DND-41 (cell line): ENCODE results near the gene OR52I1.

ENCODE experiments used
- ATAC-seq: fragments of 200-7000 bp; cut with Tn5 transposase; 3 replicates; pipeline ENCODE4 v1.9.1; 2021; ENCODE audit warnings: low read depth; ENCODE audit not compliant: insufficient read depth
- DNase-seq: peaks from one replicate; pipeline ENCODE4 v3.0.0-alpha.2; 2020
- H2AFZ ChIP-seq: 2 replicates; pipeline ENCODE4 v1.6.0; 2012; ENCODE audit warnings: low read depth, low read length
- H3K27ac ChIP-seq: 2 replicates; pipeline ENCODE4 v1.5.1; 2012; ENCODE audit warnings: low read length, inconsistent platforms
- H3K27me3 ChIP-seq: fragments of 200-600 bp; sonication (generic); 2 replicates; pipeline ENCODE4 v1.6.0; 2012; ENCODE audit warnings: low read length, mild to moderate bottlenecking, inconsistent platforms; ENCODE audit not compliant: insufficient read depth, poor library complexity
- H3K36me3 ChIP-seq: 2 replicates; pipeline ENCODE4 v1.5.1; 2012; ENCODE audit warnings: low read length, inconsistent platforms; ENCODE audit not compliant: insufficient read depth
- H3K4me1 ChIP-seq: 2 replicates; pipeline ENCODE4 v1.5.1; 2012; ENCODE audit warnings: mild to moderate bottlenecking, low read length; ENCODE audit not compliant: insufficient read depth
- H3K4me2 ChIP-seq: 2 replicates; pipeline ENCODE4 v1.6.0; 2012; ENCODE audit warnings: mild to moderate bottlenecking, moderate library complexity, low read length, inconsistent platforms; ENCODE audit not compliant: insufficient read depth
- H3K4me3 ChIP-seq, 2 experiments: fragments of 200-600 bp in 1 of 2; shearing (Covaris generic) in 1 of 2; 2 replicates each; pipeline ENCODE4 v1.5.1; 2012 to 2016; ENCODE audit warnings: inconsistent platforms in 2 of 2, low read length in 2 of 2, mild to moderate bottlenecking in 2 of 2, low read depth in 1 of 2, moderate library complexity in 1 of 2
- H3K79me2 ChIP-seq: 2 replicates; pipeline ENCODE4 v1.6.0; 2012; ENCODE audit warnings: low read length, inconsistent platforms; ENCODE audit not compliant: insufficient read depth
- H3K9ac ChIP-seq: 2 replicates; pipeline ENCODE4 v1.6.0; 2012; ENCODE audit warnings: low read depth, mild to moderate bottlenecking, inconsistent platforms, low read length, moderate library complexity
- H3K9me3 ChIP-seq: 2 replicates; pipeline ENCODE4 v1.5.1; 2012; ENCODE audit warnings: low read length, moderate library complexity, mild to moderate bottlenecking, inconsistent platforms; ENCODE audit not compliant: insufficient read depth, severe bottlenecking
- H4K20me1 ChIP-seq: 2 replicates; pipeline ENCODE4 v1.6.0; 2012; ENCODE audit warnings: low read length; ENCODE audit not compliant: insufficient read depth
- EZH2 ChIP-seq: IDR thresholded peaks from 3 replicates; pipeline ENCODE4 v1.6.1; 2012; ENCODE audit warnings: borderline replicate concordance, low read depth, mild to moderate bottlenecking, moderate library complexity, low read length, inconsistent platforms; ENCODE audit not compliant: severe bottlenecking
- TF ChIP-seq, protein P1 (sequence below): IDR thresholded peaks from 2 replicates; pipeline ENCODE4 v1.5.1; 2012; ENCODE audit warnings: borderline replicate concordance, low read length, moderate library complexity, mild to moderate bottlenecking; ENCODE audit not compliant: poor library complexity, severe bottlenecking; ENCODE audit errors: extremely low read depth

OR52I1 gene

DNA sequence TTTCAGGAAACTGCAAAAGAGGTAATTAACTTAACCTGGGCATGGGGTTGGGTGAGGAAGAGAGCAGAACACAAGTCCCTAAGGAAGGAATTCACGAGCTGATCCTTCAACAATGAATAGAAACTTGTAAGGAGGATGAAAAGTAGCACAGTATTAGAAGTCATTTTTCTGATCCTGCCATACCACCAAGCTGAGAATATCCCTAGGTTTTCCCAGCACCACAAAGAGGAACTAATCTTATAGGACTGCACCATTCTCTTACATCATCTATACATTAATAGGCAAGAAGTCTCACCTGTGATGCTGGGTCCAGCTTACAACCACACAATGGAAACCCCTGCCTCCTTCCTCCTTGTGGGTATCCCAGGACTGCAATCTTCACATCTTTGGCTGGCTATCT, at the start of gene OR52I1:
Gene OR52I1, plus strand, starts transcription at position 301 of the 400 bp plus-strand sequence. Its CDS starts 0 bp downstream, at position 301.
- Histone ChIP-seq H3K27me3 (no peaks in the 10 kb centered on the region), H3K27ac (no peak within 1 kb of the TSS), H3K9ac (no peak within 1 kb of the TSS), H2AFZ (no peak within 1 kb of the TSS), H3K4me3 (no peak within 1 kb of the TSS), H4K20me1 (no peaks in the 10 kb centered on the region), H3K4me1 (no peaks in the 10 kb centered on the region), H3K36me3 (peaks cover 2% of the 10 kb centered on the region; the same call in 1 of the 2 replicates), H3K4me2 (no peak within 1 kb of the TSS), H3K79me2 (no peaks in the 10 kb centered on the region), H3K9me3 (no peaks in the 10 kb centered on the region)
- TF ChIP-seq, protein P1, sequence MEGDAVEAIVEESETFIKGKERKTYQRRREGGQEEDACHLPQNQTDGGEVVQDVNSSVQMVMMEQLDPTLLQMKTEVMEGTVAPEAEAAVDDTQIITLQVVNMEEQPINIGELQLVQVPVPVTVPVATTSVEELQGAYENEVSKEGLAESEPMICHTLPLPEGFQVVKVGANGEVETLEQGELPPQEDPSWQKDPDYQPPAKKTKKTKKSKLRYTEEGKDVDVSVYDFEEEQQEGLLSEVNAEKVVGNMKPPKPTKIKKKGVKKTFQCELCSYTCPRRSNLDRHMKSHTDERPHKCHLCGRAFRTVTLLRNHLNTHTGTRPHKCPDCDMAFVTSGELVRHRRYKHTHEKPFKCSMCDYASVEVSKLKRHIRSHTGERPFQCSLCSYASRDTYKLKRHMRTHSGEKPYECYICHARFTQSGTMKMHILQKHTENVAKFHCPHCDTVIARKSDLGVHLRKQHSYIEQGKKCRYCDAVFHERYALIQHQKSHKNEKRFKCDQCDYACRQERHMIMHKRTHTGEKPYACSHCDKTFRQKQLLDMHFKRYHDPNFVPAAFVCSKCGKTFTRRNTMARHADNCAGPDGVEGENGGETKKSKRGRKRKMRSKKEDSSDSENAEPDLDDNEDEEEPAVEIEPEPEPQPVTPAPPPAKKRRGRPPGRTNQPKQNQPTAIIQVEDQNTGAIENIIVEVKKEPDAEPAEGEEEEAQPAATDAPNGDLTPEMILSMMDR: no peak
- TF ChIP-seq EZH2: no peak
- no peak for DNase-seq
- no peak for ATAC-seq

GRCh38 chr11:4544891-4545290, 48.9 kb upstream of the OR52I1 start, which contains the start of gene OR52M1:
Gene OR52M1 (plus strand): TSS chr11:4545191. CDS start chr11:4545191, 0 bp downstream.
- ATAC-seq (no peak), DNase-seq (no peak)
- Histone ChIP-seq H2AFZ (no peak within 1 kb of the TSS), H3K36me3 (no peaks in the 10 kb centered on the region), H3K4me2 (no peak within 1 kb of the TSS), H3K9me3 (no peaks in the 10 kb centered on the region), H4K20me1 (no peaks in the 10 kb centered on the region), H3K9ac (no peak within 1 kb of the TSS), H3K27me3 (peaks cover 8% of the 10 kb centered on the region), H3K4me3 (no peak within 1 kb of the TSS), H3K4me1 (no peaks in the 10 kb centered on the region), H3K79me2 (no peaks in the 10 kb centered on the region), H3K27ac (no peak within 1 kb of the TSS)
- no peak for TF ChIP-seq EZH2
- TF ChIP-seq, protein P1: no peak

DNA sequence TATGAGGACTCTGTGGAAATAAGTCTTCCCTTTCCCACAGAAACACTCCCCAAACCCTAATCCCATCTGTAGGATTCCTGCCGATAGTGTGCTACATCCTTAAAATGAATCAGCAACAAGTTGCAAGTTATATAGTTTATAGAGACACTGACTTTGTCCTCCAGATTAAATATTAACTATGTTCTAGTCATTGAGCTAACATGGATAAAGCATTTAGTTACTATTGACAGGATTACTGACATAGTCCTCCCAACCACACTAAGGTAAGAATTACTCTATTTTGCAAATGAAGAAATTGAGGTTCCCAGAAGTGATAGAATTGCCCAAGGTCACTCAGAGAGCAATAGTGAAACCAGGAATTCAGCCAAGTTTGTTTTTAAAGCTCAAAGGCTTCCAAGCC, 47.0 kb upstream of the OR52I1 start:
- TF ChIP-seq, protein P1: no peak
- TF ChIP-seq EZH2: no peak
- H3K4me2 ChIP-seq: no peak overlapping the region
- H3K4me1 ChIP-seq: no peaks in the 10 kb centered on the region
- H3K9me3 ChIP-seq: no peaks in the 10 kb centered on the region
- H3K36me3 ChIP-seq: no peaks in the 10 kb centered on the region
- H3K4me3 ChIP-seq: no peak overlapping the region
- no peaks in the 10 kb centered on the region for H3K79me2 ChIP-seq
- no peak overlapping the region for H3K9ac ChIP-seq
- H4K20me1 ChIP-seq: no peaks in the 10 kb centered on the region
- no peaks in the 10 kb centered on the region for H3K27me3 ChIP-seq
- no peak for DNase-seq
- no peak overlapping the region for H3K27ac ChIP-seq
- ATAC-seq: no peak
- no peak overlapping the region for H2AFZ ChIP-seq

- Histone ChIP-seq H3K36me3 (no peaks in the 10 kb centered on the region), H3K27ac (no peak overlapping the region), H2AFZ (no peak overlapping the region), H3K79me2 (no peaks in the 10 kb centered on the region), H3K4me1 (no peaks in the 10 kb centered on the region), H3K9ac (no peak overlapping the region), H3K27me3 (no peaks in the 10 kb centered on the region), H3K9me3 (no peaks in the 10 kb centered on the region), H4K20me1 (no peaks in the 10 kb centered on the region), H3K4me2 (no peak overlapping the region), H3K4me3 (no peak overlapping the region)
- ATAC-seq: no peak
- no peak for DNase-seq
- TF ChIP-seq EZH2: no peak
- TF ChIP-seq, protein P1: no peak
Observed at GRCh38 chr11:4547416-4547815, 46.4 kb upstream of the OR52I1 start.
